Measurements from ENCODE around the gene TNFRSF4. TPM values are rescaled to one million over a fixed set of nuclear protein-coding genes. Genes with fewer than 3 reads are reported as not detected.

TNFRSF4 gene
- total RNA-seq, 2 experiments from 2014 or later: 152 to 154 TPM

- CTCF ChIA-PET: interaction anchor here (1.9 kb wide), 1 partner anchor 124 kb away, joined by 5 read pairs; no protein-coding TSS in a partner anchor
Observed at GRCh38 chr1:1246577-1247340, 32.8 kb upstream of the TNFRSF4 start, which contains the start of gene C1QTNF12. TSS of gene C1QTNF12 (minus strand) at chr1:1246722. CDS start at chr1:1246690, 32 bp downstream.

GRCh38 chr1:1245817-1246576, 32.0 kb upstream of the TNFRSF4 start:
- CTCF ChIA-PET: interaction anchor here (1.9 kb wide), 1 partner anchor 123 kb away, joined by 5 read pairs; no protein-coding TSS in a partner anchor
- POLR2A ChIA-PET: no interaction called here

More at GRCh38 chr1:1246577-1247340, 32.8 kb upstream of the TNFRSF4 start, which contains the start of gene C1QTNF12:
- POLR2A ChIA-PET: no interaction called here

- CTCF ChIA-PET: interaction anchor here (1.9 kb wide), 1 partner anchor 123 kb away, joined by 5 read pairs; no protein-coding TSS in a partner anchor
- POLR2A ChIA-PET: no interaction called here
Observed at GRCh38 chr1:1245178-1245816, 31.3 kb upstream of the TNFRSF4 start.

GRCh38 chr1:1244192-1244811, 30.3 kb upstream of the TNFRSF4 start:
- POLR2A ChIA-PET: interaction anchor here (0.7 kb wide), 1 partner anchor 197 kb away, joined by 3 read pairs; no protein-coding TSS in a partner anchor

GRCh38 chr1:1243807-1244191, 29.8 kb upstream of the TNFRSF4 start:
- ChIA-PET CTCF (interaction anchor here (0.5 kb wide), 1 partner anchor 309 kb away, joined by 4 read pairs; no protein-coding TSS in a partner anchor), POLR2A (interaction anchor here (0.7 kb wide), 1 partner anchor 196 kb away, joined by 3 read pairs; no protein-coding TSS in a partner anchor)

More at GRCh38 chr1:1244192-1244811, 30.3 kb upstream of the TNFRSF4 start:
- CTCF ChIA-PET: interaction anchor here (0.5 kb wide), 1 partner anchor 308 kb away, joined by 4 read pairs; no protein-coding TSS in a partner anchor

GRCh38 chr1:1243266-1243660, 29.3 kb upstream of the TNFRSF4 start:
- ChIA-PET CTCF (no interaction called here), POLR2A (no interaction called here)

GRCh38 chr1:1242461-1243265, 28.7 kb upstream of the TNFRSF4 start:
- CTCF ChIA-PET: no interaction called here
- POLR2A ChIA-PET: no interaction called here

GRCh38 chr1:1241588-1242219, 27.8 kb upstream of the TNFRSF4 start:
- ChIA-PET CTCF (interaction anchor here (0.6 kb wide), 1 partner anchor 351 kb away, joined by 5 read pairs; no protein-coding TSS in a partner anchor), POLR2A (no interaction called here)

GRCh38 chr1:1240822-1241587, 27.1 kb upstream of the TNFRSF4 start:
- ChIA-PET POLR2A (no interaction called here), CTCF (interaction anchor here (0.6 to 0.8 kb wide), 2 partner anchors 119 to 350 kb away, joined by 3 to 5 read pairs; no protein-coding TSS in a partner anchor)

- ChIA-PET POLR2A (no interaction called here), CTCF (interaction anchor here (0.8 kb wide), 1 partner anchor 118 kb away, joined by 3 read pairs; no protein-coding TSS in a partner anchor)
Observed at GRCh38 chr1:1240348-1240732, 26.4 kb upstream of the TNFRSF4 start.

GRCh38 chr1:1239614-1240347, 25.8 kb upstream of the TNFRSF4 start:
- POLR2A ChIA-PET: no interaction called here
- CTCF ChIA-PET: interaction anchor here (0.8 to 2.0 kb wide), 3 partner anchors 117 to 207 kb away, joined by 3 to 5 read pairs (median 3); no protein-coding TSS in a partner anchor

GRCh38 chr1:1239227-1239613, 25.3 kb upstream of the TNFRSF4 start:
- POLR2A ChIA-PET: no interaction called here
- CTCF ChIA-PET: interaction anchor here (0.9 to 2.0 kb wide), 2 partner anchors 117 to 206 kb away, joined by 3 to 5 read pairs; no protein-coding TSS in a partner anchor

GRCh38 chr1:1238702-1239178, 24.8 kb upstream of the TNFRSF4 start:
- CTCF ChIA-PET: interaction anchor here (0.9 to 2.0 kb wide), 2 partner anchors 116 to 206 kb away, joined by 3 to 5 read pairs; no protein-coding TSS in a partner anchor
- POLR2A ChIA-PET: interaction anchor here (0.7 kb wide), 1 partner anchor 30 kb away, joined by 5 read pairs; no protein-coding TSS in a partner anchor

GRCh38 chr1:1237874-1238701, 24.1 kb upstream of the TNFRSF4 start:
- POLR2A ChIA-PET: interaction anchor here (0.7 kb wide), 1 partner anchor 30 kb away, joined by 5 read pairs; no protein-coding TSS in a partner anchor

More at GRCh38 chr1:1237874-1238701, 24.1 kb upstream of the TNFRSF4 start:
- CTCF ChIA-PET: interaction anchor here (2.0 kb wide), 1 partner anchor 205 kb away, joined by 5 read pairs; no protein-coding TSS in a partner anchor
